BE2C (cell line): ENCODE data around the gene SLC22A23.

Source experiments
- DNase-seq: peaks from one replicate; pipeline ENCODE4 v3.0.0-alpha.2; 2020
- H3K27me3 ChIP-seq: fragments of 250-450 bp; sonication (Bioruptor Pico); 2 replicates; pipeline ENCODE4 v1.5.1; 2020; ENCODE audit warnings: mild to moderate bottlenecking
- H3K36me3 ChIP-seq: fragments of 250-450 bp; sonication (Bioruptor Pico); 2 replicates; pipeline ENCODE4 v1.5.1; 2020; ENCODE audit warnings: mild to moderate bottlenecking
- H3K4me1 ChIP-seq: fragments of 250-450 bp; sonication (Bioruptor Pico); 2 replicates; pipeline ENCODE4 v1.5.1; 2020
- H3K4me3 ChIP-seq: 2 replicates; pipeline ENCODE4 v1.5.1; 2011; ENCODE audit warnings: low read depth, low read length
- H3K9me3 ChIP-seq: fragments of 250-450 bp; sonication (Bioruptor Pico); 2 replicates; pipeline ENCODE4 v1.5.1; 2020
- CTCF ChIP-seq: IDR thresholded peaks from 2 replicates; pipeline ENCODE4 v1.5.1; 2012; ENCODE audit warnings: mild to moderate bottlenecking, low read depth, low read length

Gene SLC22A23

GRCh38 chr6:3290149-3290930 lies 166.5 kb downstream of the SLC22A23 start:
- Histone ChIP-seq H3K4me1 (no peaks in the 10 kb centered on the region), H3K9me3 (no peaks in the 10 kb centered on the region), H3K27me3 (no peaks in the 10 kb centered on the region), H3K4me3 (no peak overlapping the region), H3K36me3 (no peaks in the 10 kb centered on the region)
- no peak for DNase-seq
- no peak for TF ChIP-seq CTCF

- DNase-seq: no peak
- Histone ChIP-seq H3K27me3 (no peaks in the 10 kb centered on the region), H3K4me1 (no peaks in the 10 kb centered on the region), H3K36me3 (no peaks in the 10 kb centered on the region), H3K4me3 (no peak overlapping the region), H3K9me3 (no peaks in the 10 kb centered on the region)
- no peak for TF ChIP-seq CTCF
Observed at GRCh38 chr6:3289664-3290055, 167.2 kb downstream of the SLC22A23 start.

GRCh38 chr6:3288711-3289663 lies 167.9 kb downstream of the SLC22A23 start:
- H3K36me3 ChIP-seq: no peaks in the 10 kb centered on the region
- no peak for DNase-seq
- no peak for TF ChIP-seq CTCF
- no peaks in the 10 kb centered on the region for H3K9me3 ChIP-seq
- H3K4me3 ChIP-seq: no peak overlapping the region
- H3K27me3 ChIP-seq: no peaks in the 10 kb centered on the region
- peaks cover 3% of the 10 kb centered on the region; the same call in 1 of the 2 replicates for H3K4me1 ChIP-seq

GRCh38 chr6:3287976-3288707 lies 168.7 kb downstream of the SLC22A23 start:
- DNase-seq: no peak
- H3K36me3 ChIP-seq: no peaks in the 10 kb centered on the region
- H3K27me3 ChIP-seq: no peaks in the 10 kb centered on the region
- H3K9me3 ChIP-seq: no peaks in the 10 kb centered on the region
- peaks cover 3% of the 10 kb centered on the region; the same call in 1 of the 2 replicates for H3K4me1 ChIP-seq
- no peak overlapping the region for H3K4me3 ChIP-seq
- no peak for TF ChIP-seq CTCF

- no peak for DNase-seq
- H3K4me1 ChIP-seq: peaks cover 3% of the 10 kb centered on the region; the same call in 1 of the 2 replicates
- no peak for TF ChIP-seq CTCF
Observed at GRCh38 chr6:3287308-3287707, 169.5 kb downstream of the SLC22A23 start.

More at GRCh38 chr6:3287308-3287707, 169.5 kb downstream of the SLC22A23 start:
- Histone ChIP-seq H3K4me3 (no peak overlapping the region), H3K27me3 (no peaks in the 10 kb centered on the region), H3K36me3 (no peaks in the 10 kb centered on the region), H3K9me3 (no peaks in the 10 kb centered on the region)
